MM.1S (cell line): ENCODE results near the gene LORICRIN.

Source experiments
- CTCF ChIP-seq: fragments of 300-600 bp; sonication (generic); IDR thresholded peaks from 2 replicates; pipeline ENCODE4 v1.5.1; 2016; ENCODE audit warnings: antibody characterized with exemption, low read length, mixed read lengths
- EZH2 ChIP-seq: fragments of 300-600 bp; sonication (generic); optimal IDR thresholded peaks from 2 replicates; pipeline ENCODE3; 2017; ENCODE audit warnings: low read depth, mild to moderate bottlenecking, antibody characterized with exemption, low read length, mixed read lengths
- EZH2phosphoT487 ChIP-seq: fragments of 300-600 bp; sonication (generic); IDR thresholded peaks from 2 replicates; pipeline ENCODE4 v1.6.1; 2018; ENCODE audit warnings: antibody characterized with exemption, low read length

- no peak for TF ChIP-seq EZH2
- no peak for TF ChIP-seq CTCF
- TF ChIP-seq EZH2phosphoT487 = no peak
Observed at GRCh38 chr1:153306303-153307220, 47.1 kb downstream of the LORICRIN start.
